NCI-H2029 (cell line): ENCODE measurements around the gene BUD13.
A peak's percentile ranks its signal among the peaks of the same experiment; 100 is the strongest.
"Not testable (repeated sequence)": the region's sequence is repeated elsewhere in the genome, so short reads cannot be mapped to it uniquely, and the experiment has no call there.

Source experiments
- DNase-seq: peaks from one replicate; lab custom pipeline; 2025; lab: John Stamatoyannopoulos, UW

BUD13 gene

GRCh38 chr11:116772443-116773202, at the start of gene BUD13:
TSS of gene BUD13 (minus strand) at chr11:116772987. CDS start at chr11:116772964, 23 bp downstream.
- DNase-seq, result peak; percentile 87

DNA sequence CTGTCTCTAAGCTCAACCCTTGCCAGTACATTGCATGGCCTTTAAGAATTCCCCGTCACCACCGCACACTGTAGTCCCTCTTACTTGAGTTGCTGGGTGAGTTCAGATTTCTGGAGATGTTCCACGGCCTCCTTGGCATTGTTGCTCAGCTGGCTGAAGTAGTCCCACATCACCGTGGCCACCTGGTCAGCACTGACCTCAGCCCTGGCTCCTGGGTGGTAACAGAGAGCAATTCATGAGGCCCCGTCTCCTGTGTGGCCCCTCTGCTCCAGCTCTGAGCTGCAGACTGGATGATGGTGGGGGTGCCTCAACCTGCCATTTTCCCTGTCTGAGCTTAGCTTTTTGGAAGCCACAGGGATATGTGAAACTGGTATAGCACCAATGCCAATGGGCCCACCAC, 49.8 kb upstream of the BUD13 start:
- no peak for DNase-seq

GRCh38 chr11:116821050-116821918, 48.5 kb upstream of the BUD13 start:
- DNase-seq, result no peak

DNA sequence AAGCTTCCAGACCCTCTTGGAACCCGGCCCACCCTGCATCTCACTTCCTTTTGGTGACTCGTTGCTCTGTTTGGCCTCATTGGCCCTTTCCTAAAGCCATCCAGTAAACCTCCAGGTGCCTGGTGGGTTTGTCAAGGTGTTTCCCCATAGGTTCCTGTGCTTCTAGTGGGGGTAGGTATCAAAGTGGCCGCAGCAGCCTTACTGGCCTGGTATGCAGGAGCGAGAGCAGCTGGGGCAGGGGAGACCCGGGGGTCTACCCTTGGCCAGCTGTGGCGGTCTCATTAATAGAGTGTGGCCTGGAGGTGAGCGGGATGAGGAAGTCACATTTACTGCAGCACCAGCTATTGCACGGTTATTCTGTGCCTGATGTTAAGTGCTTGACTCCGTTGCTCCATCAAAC, 46.3 kb upstream of the BUD13 start:
- DNase-seq, result no peak

- DNase-seq, result no peak
Measured at GRCh38 chr11:116814502-116814901, 41.7 kb upstream of the BUD13 start.

- no peak for DNase-seq
Measured at GRCh38 chr11:116813781-116814471, 41.1 kb upstream of the BUD13 start.

- no peak for DNase-seq
Measured at GRCh38 chr11:116813170-116813569, 40.4 kb upstream of the BUD13 start.

GRCh38 chr11:116812109-116812508, 39.3 kb upstream of the BUD13 start:
- no peak for DNase-seq

DNA sequence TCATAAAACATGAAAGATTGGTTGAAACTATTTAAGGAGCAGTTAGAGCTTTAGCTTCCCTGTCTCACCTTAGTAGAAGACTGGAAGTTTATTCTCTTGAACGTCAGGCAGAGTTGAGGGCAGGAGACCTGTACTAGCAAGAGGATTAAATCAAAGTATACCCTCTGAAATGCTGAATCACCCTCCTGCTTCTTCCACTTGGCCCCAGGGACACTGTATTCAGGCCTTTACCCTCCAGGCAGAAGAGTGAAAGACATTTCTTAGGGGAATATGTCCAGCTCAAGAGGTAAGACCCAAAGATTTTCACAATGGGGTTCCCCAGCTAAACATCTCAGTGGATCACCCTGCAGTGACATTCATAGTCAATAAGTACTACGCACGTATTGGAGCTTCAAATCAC, 38.4 kb upstream of the BUD13 start:
- DNase-seq, result no peak

DNA sequence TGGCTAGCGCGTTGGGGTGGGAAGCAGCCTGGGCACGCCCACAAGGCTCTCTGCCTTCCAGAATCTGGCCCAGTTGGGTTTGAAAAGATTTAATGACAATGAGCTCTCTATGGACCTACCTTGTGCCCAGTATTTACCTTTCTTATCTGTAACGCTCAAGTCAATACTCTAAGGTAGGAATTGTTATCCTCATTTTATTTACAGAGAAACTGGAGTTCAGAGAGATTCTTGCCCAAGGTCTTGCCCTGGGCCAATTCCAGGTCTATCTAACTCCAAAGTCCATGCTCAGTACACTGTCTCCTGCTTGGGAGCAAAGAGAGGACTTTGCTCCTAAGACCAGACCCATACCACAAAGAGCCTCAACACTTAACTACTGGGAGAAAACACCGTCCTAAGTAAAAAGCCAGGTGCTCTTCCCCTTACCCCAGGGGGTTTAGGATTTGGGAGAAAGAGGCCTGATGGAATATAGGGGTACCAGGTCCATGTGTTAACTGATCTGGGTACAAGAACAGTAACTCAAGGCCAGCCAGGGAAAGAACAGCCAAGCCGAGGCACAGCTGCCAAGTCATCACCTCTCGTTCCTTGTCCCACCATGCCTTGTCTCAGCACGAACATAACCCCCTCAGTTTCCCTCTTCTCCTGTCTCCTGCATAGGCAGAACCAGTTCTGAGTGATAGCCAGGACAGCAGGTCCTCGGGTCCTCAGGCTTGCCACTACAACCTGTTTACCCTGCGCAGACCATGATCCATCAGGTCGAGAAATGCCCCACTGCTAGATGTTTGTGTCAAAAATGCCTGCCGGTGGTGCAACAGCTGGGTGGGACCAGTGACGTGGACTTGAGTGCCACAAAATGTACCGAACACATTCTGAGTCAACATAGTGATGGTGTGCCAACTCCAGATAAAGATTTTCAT, 35.7 kb upstream of the BUD13 start:
- DNase-seq, result no peak

- DNase-seq, result no peak
Measured at GRCh38 chr11:116807601-116808261, 34.9 kb upstream of the BUD13 start.

DNA sequence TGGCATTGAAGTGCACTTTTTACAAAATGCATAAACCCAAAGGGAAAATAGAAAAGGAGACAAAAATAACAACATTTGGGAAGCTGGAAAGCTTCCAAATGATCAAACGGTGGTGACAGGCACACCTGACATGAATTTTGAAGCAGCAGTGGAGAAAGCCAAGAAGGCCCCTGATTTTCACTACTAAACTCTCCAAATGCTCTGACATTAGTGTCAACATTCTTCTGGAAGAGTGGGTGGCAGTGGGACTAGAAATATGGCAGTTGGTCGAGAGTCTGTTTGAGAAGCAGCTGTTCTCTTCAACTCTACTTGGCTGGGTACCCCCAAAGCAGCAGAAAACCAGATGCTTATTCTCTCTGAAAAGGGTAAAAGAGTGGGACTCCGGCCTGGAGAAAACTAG, 31.2 kb upstream of the BUD13 start:
- no peak for DNase-seq

- DNase-seq, result not testable (repeated sequence)
Measured at GRCh38 chr11:116801662-116802061, 28.9 kb upstream of the BUD13 start.

- no peak for DNase-seq
Measured at GRCh38 chr11:116800610-116801009, 27.8 kb upstream of the BUD13 start.

GRCh38 chr11:116798368-116798767, 25.6 kb upstream of the BUD13 start:
- no peak for DNase-seq

DNA sequence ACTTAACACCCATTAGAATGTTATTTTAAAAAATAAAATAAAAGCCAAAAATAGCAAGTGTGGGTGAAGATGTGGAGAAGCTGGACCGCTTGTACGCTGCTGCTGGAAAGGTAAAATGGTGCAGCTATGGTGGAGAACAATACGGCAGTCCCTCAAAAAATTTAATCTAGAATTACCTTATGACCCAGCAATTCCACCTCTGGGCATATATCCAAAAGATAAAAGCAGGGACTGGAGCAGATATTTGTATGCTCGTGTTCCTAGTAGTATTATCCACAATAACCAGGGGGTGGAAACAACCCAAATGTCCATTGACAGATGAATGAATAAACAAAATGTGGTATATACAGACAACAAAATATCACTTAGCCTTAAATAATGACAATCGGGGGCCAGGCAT, 25.0 kb upstream of the BUD13 start:
- DNase-seq, result no peak

- no peak for DNase-seq
Measured at GRCh38 chr11:116796548-116796947, 23.8 kb upstream of the BUD13 start.

GRCh38 chr11:116794851-116795250, 22.1 kb upstream of the BUD13 start:
- no peak for DNase-seq

- DNase-seq, result no peak
Measured at GRCh38 chr11:116793772-116794097, 20.9 kb upstream of the BUD13 start.

GRCh38 chr11:116792869-116793771, 20.3 kb upstream of the BUD13 start:
- no peak for DNase-seq
